Fibroblast of mammary gland (primary cell): ENCODE data around the gene CERS6.
"Not testable (repeated sequence)": the region's sequence is repeated elsewhere in the genome, so short reads cannot be mapped to it uniquely, and the experiment has no call there.

ENCODE experiments used
- DNase-seq: peaks from one replicate; pipeline ENCODE4 v3.0.0-alpha.2; 2010; ENCODE audit warnings: low read depth
- H3K4me3 ChIP-seq: 2 replicates; pipeline ENCODE4 v1.5.1; 2011; ENCODE audit warnings: low read depth, mild to moderate bottlenecking, low read length, moderate library complexity; ENCODE audit not compliant: control insufficient read depth
- CTCF ChIP-seq: conservative IDR thresholded peaks from 2 replicates; pipeline ENCODE4 v1.5.1; 2011; ENCODE audit warnings: low read depth, low read length, inconsistent platforms; ENCODE audit not compliant: control insufficient read depth, insufficient read depth

CERS6 gene

GRCh38 chr2:168662651-168663208 lies 206.7 kb downstream of the CERS6 start:
- no peak for DNase-seq
- TF ChIP-seq CTCF = no peak
- H3K4me3 ChIP-seq = no peak overlapping the region

GRCh38 chr2:168663993-168664392 lies 207.9 kb downstream of the CERS6 start:
- H3K4me3 ChIP-seq = no peak overlapping the region
- no peak for TF ChIP-seq CTCF
- no peak for DNase-seq

GRCh38 chr2:168664715-168665114 lies 208.6 kb downstream of the CERS6 start:
- DNase-seq, H3K4me3 ChIP-seq: not testable (repeated sequence)

GRCh38 chr2:168666339-168666738 lies 210.3 kb downstream of the CERS6 start:
- no peak for TF ChIP-seq CTCF
- DNase-seq = peak; percentile 47
- H3K4me3 ChIP-seq = no peak overlapping the region

- no peak overlapping the region for H3K4me3 ChIP-seq
- TF ChIP-seq CTCF = no peak
- DNase-seq = no peak
Observed at GRCh38 chr2:168667156-168667555, 211.1 kb downstream of the CERS6 start.

GRCh38 chr2:168669151-168669550 lies 213.1 kb downstream of the CERS6 start:
- DNase-seq = no peak
- TF ChIP-seq CTCF = no peak
- no peak overlapping the region for H3K4me3 ChIP-seq

GRCh38 chr2:168670478-168670877 lies 214.4 kb downstream of the CERS6 start:
- no peak overlapping the region for H3K4me3 ChIP-seq
- no peak for DNase-seq
- TF ChIP-seq CTCF = no peak
